Gastrocnemius medialis (tissue), 4 donors: ENCODE results near the gene MRLN.

Experiments used
- CTCF ChIP-seq, 5 experiments: fragments of 450-650 bp in 3 of 5; fragments of 200-600 bp in 2 of 5; sonication (generic) in 2 of 5; IDR thresholded peaks in 4 of 5; conservative IDR thresholded peaks in 1 of 5; 1 replicate in 4 of 5; 2 replicates in 1 of 5; pipeline ENCODE4 v1.5.1; 2016 to 2019; ENCODE audit warnings: antibody characterized with exemption in 5 of 5, mild to moderate bottlenecking in 3 of 5, moderate library complexity in 3 of 5
- POLR2A ChIP-seq, 2 donors: fragments of 450-650 bp; IDR thresholded peaks; one replicate each; pipeline ENCODE4 v1.6.1; 2017; ENCODE audit warnings: antibody characterized with exemption in 2 of 2, mild to moderate bottlenecking in 2 of 2, moderate library complexity in 2 of 2

DNA sequence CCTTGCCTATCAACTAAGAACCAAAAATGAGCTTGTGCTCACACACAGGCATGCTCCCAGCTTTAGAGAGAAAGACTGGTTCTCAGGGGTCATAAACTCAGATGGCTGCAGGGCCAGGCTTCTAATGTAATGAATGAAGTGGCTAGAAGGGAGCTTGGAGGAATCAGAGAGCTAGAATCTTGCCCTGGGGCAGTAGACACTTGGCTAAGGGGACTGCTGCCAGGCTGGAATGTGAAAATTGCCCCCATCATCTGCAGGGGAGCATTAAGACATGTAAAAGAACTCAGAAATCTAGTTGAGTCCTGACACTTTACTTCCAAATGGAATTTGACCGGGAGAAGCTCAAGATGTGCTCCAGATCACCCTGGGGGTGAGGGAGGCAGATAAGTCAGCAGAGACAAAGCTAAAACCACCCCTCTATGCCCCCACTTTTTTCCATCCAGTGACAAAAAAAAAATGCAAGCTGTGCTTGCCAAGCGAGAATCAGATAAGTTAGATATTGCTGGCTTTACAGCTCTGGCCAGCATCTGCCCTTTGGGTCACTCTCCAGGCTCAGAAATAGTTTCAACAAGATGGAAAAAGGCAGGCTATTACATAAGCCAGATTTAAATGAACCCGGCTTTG lies 41.3 kb downstream of the MRLN start:
- TF ChIP-seq POLR2A (IDR thresholded peaks at IDR 0.05) (no peak), CTCF (IDR thresholded peaks at IDR 0.05 in 4 of 5, conservative IDR thresholded peaks at IDR 0.05 in 1 of 5) (no peak)
